Measurements from ENCODE around the gene CCDC34. TPM values are rescaled to one million over a fixed set of nuclear protein-coding genes. Genes with fewer than 3 reads are reported as not detected.
A peak's percentile ranks its signal among the peaks of the same experiment; 100 is the strongest.
"Not testable (repeated sequence)": the region's sequence is repeated elsewhere in the genome, so short reads cannot be mapped to it uniquely, and the experiment has no call there.

The CCDC34 gene
- total and polyA plus RNA-seq, 4 donors, result 1.1 to 10.5 (median 1.5) TPM

DNA sequence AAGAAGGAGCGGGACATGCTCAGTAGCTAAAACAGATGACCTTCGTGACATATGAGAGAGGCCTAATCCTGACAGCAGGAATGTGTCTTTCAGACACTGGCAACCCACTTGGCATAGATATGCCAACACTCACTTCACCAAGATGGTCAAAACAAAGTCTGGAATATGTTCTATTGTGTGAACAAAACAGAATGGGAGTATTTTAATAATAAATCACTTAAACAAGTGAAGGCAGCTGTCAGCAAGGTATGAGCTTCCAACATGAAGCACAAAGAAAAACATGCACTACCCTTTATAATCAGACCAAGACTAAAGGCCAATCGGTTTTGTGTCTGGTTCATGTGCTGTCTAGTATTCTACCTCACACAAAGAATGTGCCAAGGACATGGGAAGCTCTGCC lies 23.1 kb downstream of the CCDC34 start:
- 95% methylated on average over 3 of the region's 3 CpGs for WGBS
- no peaks in the 10 kb centered on the region for H3K27me3 ChIP-seq (ENCODE audit: control insufficient read depth in 4 of 4, insufficient read depth in 4 of 4, low read length in 3 of 4)
- TF ChIP-seq RXRA (IDR thresholded peaks at IDR 0.05), result no peak
- no peak for TF ChIP-seq JUND (IDR thresholded peaks at IDR 0.05)
- no peak for TF ChIP-seq REST (IDR thresholded peaks at IDR 0.05)
- TF ChIP-seq YY1 (IDR thresholded peaks at IDR 0.05), result no peak
- TF ChIP-seq HNF4G (IDR thresholded peaks at IDR 0.05), result no peak
- TF ChIP-seq FOXA2 (IDR thresholded peaks at IDR 0.05), result no peak
- no peak for TF ChIP-seq NR2F2 (IDR thresholded peaks at IDR 0.05)
- H3K36me3 ChIP-seq (ENCODE audit: control insufficient read depth in 4 of 4, insufficient read depth in 3 of 4, low read depth in 1 of 4, low read length in 3 of 4), result no peaks in the 10 kb centered on the region
- no peaks in the 10 kb centered on the region for H3K9me3 ChIP-seq (ENCODE audit: control insufficient read depth in 4 of 4, low read length in 3 of 4)
- no peak for DNase-seq (ENCODE audit: low spot score)
- no peak overlapping the region for H3K4me3 ChIP-seq (ENCODE audit: low read depth in 1 of 3, low read length in 3 of 3)
- peaks cover 0 to under 1% (median 0%) of the 10 kb centered on the region in 4 donors for H3K4me1 ChIP-seq (ENCODE audit: control insufficient read depth in 4 of 4, insufficient read depth in 4 of 4, low read length in 3 of 4)
- H3K27ac ChIP-seq (ENCODE audit: low read depth in 1 of 2, low read length in 2 of 2), result no peak overlapping the region
- H3K9ac ChIP-seq (ENCODE audit: low read depth in 1 of 2, low read length in 2 of 2), result no peak overlapping the region

DNA sequence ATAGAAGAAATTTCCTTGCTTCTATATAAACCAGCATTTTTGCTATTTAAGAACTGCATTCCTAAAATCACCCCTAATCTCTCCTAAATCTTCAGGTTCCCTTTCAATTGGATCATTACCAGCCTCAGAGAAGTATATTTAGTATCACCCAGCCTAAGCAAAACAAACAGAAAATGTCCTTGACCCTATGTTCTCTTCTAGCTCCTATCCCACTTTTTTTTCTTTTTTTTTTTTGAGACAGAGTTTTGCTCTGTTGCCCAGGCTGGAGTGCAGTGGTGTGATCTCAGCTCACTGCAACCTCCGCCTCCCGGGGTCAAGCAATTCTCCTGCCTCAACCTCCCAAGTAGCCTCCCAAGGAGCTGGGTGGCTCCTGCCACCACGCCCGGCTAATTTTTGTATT lies 28.3 kb downstream of the CCDC34 start:
- H3K4me3 ChIP-seq (ENCODE audit: low read depth in 1 of 3, low read length in 3 of 3); H3K27me3 ChIP-seq (ENCODE audit: control insufficient read depth in 4 of 4, insufficient read depth in 4 of 4, low read length in 3 of 4); H3K4me1 ChIP-seq (ENCODE audit: control insufficient read depth in 4 of 4, insufficient read depth in 4 of 4, low read length in 3 of 4); H3K9me3 ChIP-seq (ENCODE audit: control insufficient read depth in 4 of 4, low read length in 3 of 4); H3K36me3 ChIP-seq (ENCODE audit: control insufficient read depth in 4 of 4, insufficient read depth in 3 of 4, low read depth in 1 of 4, low read length in 3 of 4); DNase-seq (ENCODE audit: low spot score); H3K27ac ChIP-seq (ENCODE audit: low read depth in 1 of 2, low read length in 2 of 2); H3K9ac ChIP-seq (ENCODE audit: low read depth in 1 of 2, low read length in 2 of 2): not testable (repeated sequence)
- WGBS, result 78% methylated on average over 4 of the region's 4 CpGs
- peak; percentile 6 to 14 for TF ChIP-seq RXRA (IDR thresholded peaks at IDR 0.05)

DNA sequence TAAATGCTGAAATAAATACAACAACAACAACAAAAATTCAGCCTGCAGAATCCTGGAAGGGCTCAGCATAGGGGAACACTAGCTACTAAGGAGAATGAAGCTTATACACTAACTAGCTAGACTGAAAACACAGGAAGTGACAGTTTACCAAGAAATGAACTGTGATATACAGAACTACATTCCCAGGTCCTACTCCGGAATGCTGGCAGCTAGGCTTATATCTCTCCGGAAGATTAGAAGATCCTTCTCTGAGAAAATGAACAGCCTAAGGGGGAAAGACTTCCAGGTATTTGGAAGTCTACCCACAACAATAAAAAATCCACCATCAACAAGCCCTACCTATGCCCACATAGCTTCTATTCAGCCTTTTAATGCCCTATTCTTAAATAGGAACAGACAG lies 31.0 kb downstream of the CCDC34 start:
- 77% methylated on average over 2 of the region's 2 CpGs for WGBS
- no peaks in the 10 kb centered on the region for H3K27me3 ChIP-seq (ENCODE audit: control insufficient read depth in 4 of 4, insufficient read depth in 4 of 4, low read length in 3 of 4)

GRCh38 chr11:27330633-27331270 lies 32.3 kb downstream of the CCDC34 start:
- no peak for TF ChIP-seq HNF4A (conservative IDR thresholded peaks at IDR 0.05)
- TF ChIP-seq YY1 (IDR thresholded peaks at IDR 0.05), result no peak
- TF ChIP-seq, protein P1, sequence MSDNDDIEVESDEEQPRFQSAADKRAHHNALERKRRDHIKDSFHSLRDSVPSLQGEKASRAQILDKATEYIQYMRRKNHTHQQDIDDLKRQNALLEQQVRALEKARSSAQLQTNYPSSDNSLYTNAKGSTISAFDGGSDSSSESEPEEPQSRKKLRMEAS (IDR thresholded peaks at IDR 0.05), result no peak
- TF ChIP-seq RAD21 (IDR thresholded peaks at IDR 0.05), result no peak
- TF ChIP-seq FOXA1 (IDR thresholded peaks at IDR 0.05), result no peak
- no peak for TF ChIP-seq GABPA (IDR thresholded peaks at IDR 0.05 in 1 of 2, conservative IDR thresholded peaks at IDR 0.05 in 1 of 2)
- TF ChIP-seq FOXA2 (IDR thresholded peaks at IDR 0.05), result no peak
- TF ChIP-seq ZBTB33 (IDR thresholded peaks at IDR 0.05), result no peak
- 97% methylated on average over 1 of the region's 1 CpG for WGBS
- no peak for DNase-seq (ENCODE audit: low spot score)
- H3K9ac ChIP-seq (ENCODE audit: low read depth in 1 of 2, low read length in 2 of 2), result no peak overlapping the region
- no peak overlapping the region for H3K4me3 ChIP-seq (ENCODE audit: low read depth in 1 of 3, low read length in 3 of 3)
- no peaks in the 10 kb centered on the region for H3K9me3 ChIP-seq (ENCODE audit: control insufficient read depth in 4 of 4, low read length in 3 of 4)
- H3K27ac ChIP-seq (ENCODE audit: low read depth in 1 of 2, low read length in 2 of 2), result no peak overlapping the region
- H3K27me3 ChIP-seq (ENCODE audit: control insufficient read depth in 4 of 4, insufficient read depth in 4 of 4, low read length in 3 of 4), result no peaks in the 10 kb centered on the region
- peaks cover 0 to 6% (median under 1%) of the 10 kb centered on the region in 4 donors for H3K4me1 ChIP-seq (ENCODE audit: control insufficient read depth in 4 of 4, insufficient read depth in 4 of 4, low read length in 3 of 4)
- H3K36me3 ChIP-seq (ENCODE audit: control insufficient read depth in 4 of 4, insufficient read depth in 3 of 4, low read depth in 1 of 4, low read length in 3 of 4), result no peaks in the 10 kb centered on the region

More for the DNA sequence above, 31.0 kb downstream of the CCDC34 start:
- TF ChIP-seq ATF3 (IDR thresholded peaks at IDR 0.05), result no peak
- no peak for TF ChIP-seq EGR1 (IDR thresholded peaks at IDR 0.05; ENCODE audit: low read depth in 2 of 2)
- TF ChIP-seq RAD21 (IDR thresholded peaks at IDR 0.05), result no peak
- no peak for TF ChIP-seq RXRA (IDR thresholded peaks at IDR 0.05)
- no peaks in the 10 kb centered on the region for H3K9me3 ChIP-seq (ENCODE audit: control insufficient read depth in 4 of 4, low read length in 3 of 4)
- peaks cover 0 to 6% (median under 1%) of the 10 kb centered on the region in 4 donors for H3K4me1 ChIP-seq (ENCODE audit: control insufficient read depth in 4 of 4, insufficient read depth in 4 of 4, low read length in 3 of 4)
- no peak overlapping the region for H3K4me3 ChIP-seq (ENCODE audit: low read depth in 1 of 3, low read length in 3 of 3)
- DNase-seq (ENCODE audit: low spot score), result no peak
- no peak overlapping the region for H3K9ac ChIP-seq (ENCODE audit: low read depth in 1 of 2, low read length in 2 of 2)
- H3K27ac ChIP-seq (ENCODE audit: low read depth in 1 of 2, low read length in 2 of 2), result no peak overlapping the region
- H3K36me3 ChIP-seq (ENCODE audit: control insufficient read depth in 4 of 4, insufficient read depth in 3 of 4, low read depth in 1 of 4, low read length in 3 of 4), result no peaks in the 10 kb centered on the region

Data from liver (tissue), 9 donors.